Neural cell (in vitro differentiated cells): ENCODE results near the gene GRM6.

ENCODE experiments used
- CTCF ChIP-seq: fragments of 450-650 bp; IDR thresholded peaks from 2 replicates; pipeline ENCODE4 v1.5.1; 2014; ENCODE audit warnings: antibody characterized with exemption, mild to moderate bottlenecking, moderate library complexity; ENCODE audit not compliant: poor library complexity, severe bottlenecking
- EP300 ChIP-seq: fragments of 450-650 bp; conservative IDR thresholded peaks from 2 replicates; pipeline ENCODE4 v1.6.1; 2014; ENCODE audit warnings: antibody characterized with exemption, mild to moderate bottlenecking, moderate library complexity; ENCODE audit not compliant: poor library complexity, severe bottlenecking
- EZH2 ChIP-seq: fragments of 200-600, 300-800 bp; shearing (Covaris generic), sonication (generic); IDR thresholded peaks from 2 replicates; pipeline ENCODE4 v1.6.1; 2014; ENCODE audit warnings: antibody characterized with exemption, low read length, borderline replicate concordance, mild to moderate bottlenecking; ENCODE audit not compliant: insufficient read depth, poor library complexity, severe bottlenecking
- MXI1 ChIP-seq: fragments of 450-650 bp; conservative IDR thresholded peaks from 2 replicates; pipeline ENCODE4 v1.6.1; 2014; ENCODE audit warnings: antibody characterized with exemption, mild to moderate bottlenecking; ENCODE audit not compliant: poor library complexity, severe bottlenecking
- POLR2AphosphoS5 ChIP-seq: IDR thresholded peaks from 2 replicates; pipeline ENCODE4 v1.6.1; 2012
- RAD21 ChIP-seq: fragments of 450-650 bp; conservative IDR thresholded peaks from 2 replicates; pipeline ENCODE4 v1.6.1; 2014; ENCODE audit warnings: antibody characterized with exemption, mild to moderate bottlenecking, moderate library complexity
- REST ChIP-seq: IDR thresholded peaks from 2 replicates; pipeline ENCODE4 v1.6.1; 2012; ENCODE audit warnings: borderline replicate concordance
- SMC3 ChIP-seq: fragments of 450-650 bp; conservative IDR thresholded peaks from 2 replicates; pipeline ENCODE4 v1.6.1; 2014; ENCODE audit warnings: antibody characterized with exemption, mild to moderate bottlenecking, moderate library complexity; ENCODE audit not compliant: poor library complexity
- TAF1 ChIP-seq: IDR thresholded peaks from 2 replicates; pipeline ENCODE4 v1.6.1; 2012; ENCODE audit warnings: low read depth

GRCh38 chr5:178990491-178990890 is 4.6 kb downstream of the GRM6 start:
- no peak for TF ChIP-seq CTCF
- TF ChIP-seq POLR2AphosphoS5 = no peak
- TF ChIP-seq EZH2 = no peak
- TF ChIP-seq EP300 = no peak
- TF ChIP-seq REST = no peak
- no peak for TF ChIP-seq MXI1
- TF ChIP-seq SMC3 = no peak
- no peak for TF ChIP-seq TAF1
- no peak for TF ChIP-seq RAD21
